ENCODE data around the gene KIF9. TPM values are rescaled to one million over a fixed set of nuclear protein-coding genes. Genes with fewer than 3 reads are reported as not detected.
"Not testable (repeated sequence)": the region's sequence is repeated elsewhere in the genome, so short reads cannot be mapped to it uniquely, and the experiment has no call there.

The KIF9 gene
- total RNA-seq, 1 donor from 2014 or later, result 19.8 TPM

DNA sequence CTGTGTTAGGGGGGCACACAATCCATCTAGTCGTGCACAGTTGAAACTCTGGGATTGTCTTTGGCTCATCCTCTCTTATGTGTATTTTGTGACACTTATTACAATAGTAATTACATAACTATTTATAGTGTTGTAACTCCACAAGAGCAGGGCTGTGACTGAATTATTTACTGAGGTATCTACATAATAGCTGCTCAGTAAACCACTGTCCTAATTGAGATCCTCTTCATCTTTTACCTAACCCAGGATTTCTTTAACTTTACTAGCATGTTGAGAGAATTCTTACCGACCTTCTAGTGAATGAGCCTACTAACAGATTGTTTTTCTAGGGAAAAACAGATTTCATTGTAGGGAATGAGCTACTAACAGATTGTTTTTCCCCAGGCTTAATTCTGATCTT is 11.2 kb upstream of the KIF9 start:
- DNase-seq (ENCODE audit: low read depth), result no peak

DNA sequence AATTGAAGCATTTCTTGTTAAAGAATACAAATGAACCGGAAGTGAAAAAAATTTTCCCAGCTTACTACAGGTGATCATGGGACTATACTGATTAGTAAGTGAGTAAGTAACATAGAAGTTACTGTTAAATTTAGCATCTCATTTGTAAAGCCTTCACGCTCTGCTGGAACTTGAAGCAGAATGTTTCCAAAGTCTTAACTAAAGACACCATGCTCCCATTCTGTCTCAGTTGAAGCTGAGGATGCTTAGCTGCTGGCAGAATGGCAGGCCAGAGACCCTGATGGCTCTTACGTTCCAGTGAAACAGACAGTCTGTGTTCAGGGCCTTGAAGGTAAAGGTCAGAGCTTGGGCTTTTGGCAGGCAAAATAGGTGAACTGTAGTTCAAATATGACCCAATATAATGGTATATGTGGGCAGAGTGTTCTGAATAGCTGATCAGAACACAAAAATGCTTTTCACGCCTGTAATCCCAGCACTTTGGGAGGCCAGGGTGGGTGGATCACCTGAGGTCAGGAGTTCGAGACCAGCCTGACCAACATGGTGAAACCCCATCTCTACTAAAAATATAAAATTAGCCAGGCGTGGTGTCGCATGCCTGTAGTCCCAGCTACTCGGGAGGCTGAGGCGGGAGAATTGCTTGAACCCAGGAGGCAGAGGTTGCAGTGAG is 9.3 kb upstream of the KIF9 start:
- peak; percentile 35 for DNase-seq (ENCODE audit: low read depth)

DNA sequence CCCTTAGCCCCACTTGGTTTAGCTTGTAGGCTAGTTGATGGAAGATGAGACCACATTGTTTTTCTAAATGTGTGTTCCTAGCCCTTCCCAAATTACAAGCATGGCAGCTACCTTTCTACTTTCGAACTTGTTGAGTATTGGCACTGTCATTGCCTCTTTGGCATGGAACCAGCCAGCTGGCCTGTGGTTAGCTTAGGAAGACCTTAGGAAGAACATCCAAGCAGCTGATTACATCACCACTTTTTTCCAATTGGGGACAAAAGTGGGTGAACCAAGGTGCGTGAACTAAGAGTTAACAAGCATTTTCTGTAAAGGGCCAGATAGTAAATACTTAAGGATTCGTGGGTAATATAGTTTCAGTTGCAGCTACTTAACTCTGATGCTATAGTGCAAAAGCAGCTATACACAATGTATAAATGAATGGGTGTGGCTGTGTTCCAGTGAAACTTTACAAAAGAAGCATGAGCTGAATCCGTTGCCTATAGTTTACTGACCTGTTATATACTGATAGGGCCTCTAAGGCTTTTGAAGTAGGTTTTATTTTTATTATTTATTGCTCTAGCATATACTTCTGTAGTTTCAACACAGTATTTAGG is 8.7 kb upstream of the KIF9 start:
- DNase-seq (ENCODE audit: low read depth), result no peak

GRCh38 chr3:47288966-47289910 is 6.6 kb upstream of the KIF9 start:
- DNase-seq (ENCODE audit: low read depth), result no peak

GRCh38 chr3:47283591-47284364 is 1.2 kb upstream of the KIF9 start:
- DNase-seq (ENCODE audit: low read depth), result no peak

DNA sequence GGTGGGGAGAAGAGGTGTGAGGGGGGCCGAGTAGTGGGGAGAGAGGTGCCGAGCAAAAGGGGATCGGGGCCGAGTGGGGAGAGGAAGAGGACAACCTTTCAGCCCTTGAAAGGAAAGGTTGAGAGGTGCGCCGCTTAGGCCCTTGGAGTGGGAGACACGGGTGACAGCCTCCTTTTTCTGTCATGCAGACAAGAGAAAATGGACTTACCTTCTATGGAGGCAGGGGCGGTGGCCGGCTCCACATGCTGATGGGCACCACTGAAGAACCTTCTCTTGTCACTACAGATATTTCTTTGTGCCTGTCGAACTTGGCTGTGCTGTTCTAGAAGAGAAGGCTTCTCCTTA is 566 bp upstream of the KIF9 start:
- DNase-seq (ENCODE audit: low read depth), result no peak

DNA sequence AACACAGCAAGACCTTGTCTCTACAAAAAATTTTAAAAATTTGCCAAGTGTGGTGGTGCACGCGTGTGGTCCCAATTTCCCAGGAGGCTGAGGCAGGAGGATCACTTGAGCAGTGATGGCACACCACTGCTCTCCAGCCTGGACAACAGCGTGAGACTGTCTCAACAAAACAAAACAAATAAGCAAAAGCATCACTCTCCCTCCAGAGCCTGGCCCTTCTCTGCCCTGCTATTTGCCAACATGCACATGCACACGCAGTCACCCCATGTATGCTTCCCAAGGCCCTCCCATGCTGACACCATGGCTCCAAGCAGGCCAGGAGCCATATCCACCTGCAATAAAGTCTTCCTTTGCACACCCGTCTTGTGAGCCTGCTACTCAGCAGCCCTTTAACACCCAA is 2.1 kb downstream of the KIF9 start:
- DNase-seq (ENCODE audit: low read depth), result no peak

- no peak for DNase-seq (ENCODE audit: low read depth)
Observed at GRCh38 chr3:47276558-47276957, 6.0 kb downstream of the KIF9 start.

DNA sequence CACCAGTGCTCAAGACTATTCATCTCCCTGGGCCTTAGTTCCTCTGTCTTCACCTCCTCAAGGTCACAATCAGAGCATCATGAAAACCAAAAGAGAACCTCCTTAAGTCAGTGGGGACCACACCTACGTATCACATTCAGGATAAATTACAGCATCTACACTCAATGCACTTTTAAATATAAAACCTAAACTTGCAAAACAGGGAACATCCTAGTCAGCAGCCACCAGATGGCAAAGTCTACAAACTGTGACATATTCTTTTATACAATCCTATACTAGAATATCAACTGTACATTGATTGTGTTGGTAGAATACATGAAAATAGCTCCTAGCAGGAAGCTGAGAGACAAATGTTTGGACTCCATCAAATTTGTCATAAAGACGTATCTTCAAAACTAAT is 7.9 kb downstream of the KIF9 start:
- DNase-seq (ENCODE audit: low read depth), result no peak

- no peak for DNase-seq (ENCODE audit: low read depth)
Observed at GRCh38 chr3:47273564-47273963, 9.0 kb downstream of the KIF9 start.

GRCh38 chr3:47270526-47270925 is 12.1 kb downstream of the KIF9 start:
- DNase-seq (ENCODE audit: low read depth), result no peak

- DNase-seq (ENCODE audit: low read depth), result no peak
Observed at GRCh38 chr3:47267490-47267824, 15.1 kb downstream of the KIF9 start.

- DNase-seq (ENCODE audit: low read depth), result peak; percentile 94
Observed at GRCh38 chr3:47266709-47267489, 15.7 kb downstream of the KIF9 start.

- no peak for DNase-seq (ENCODE audit: low read depth)
Observed at GRCh38 chr3:47265725-47266428, 16.7 kb downstream of the KIF9 start.

DNA sequence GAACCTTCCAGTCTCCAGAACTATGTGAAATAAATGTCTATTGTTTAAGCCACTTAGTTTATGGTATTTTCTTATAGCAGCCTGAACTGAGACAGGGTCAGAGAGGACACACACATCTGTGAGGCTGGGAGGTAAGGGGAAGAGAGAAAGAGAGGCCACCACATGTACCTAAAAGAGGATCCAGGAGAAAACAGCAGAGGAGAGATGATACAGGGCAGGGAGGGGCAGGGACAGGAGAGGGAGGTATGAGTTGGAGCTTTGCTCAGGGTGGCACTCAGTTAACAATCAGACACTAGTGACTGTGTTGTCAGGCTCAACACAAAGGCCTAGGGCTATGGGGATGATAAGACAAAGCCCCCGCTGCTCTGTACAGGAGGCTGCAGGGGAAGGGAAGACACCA is 17.6 kb downstream of the KIF9 start:
- no peak for DNase-seq (ENCODE audit: low read depth)

DNA sequence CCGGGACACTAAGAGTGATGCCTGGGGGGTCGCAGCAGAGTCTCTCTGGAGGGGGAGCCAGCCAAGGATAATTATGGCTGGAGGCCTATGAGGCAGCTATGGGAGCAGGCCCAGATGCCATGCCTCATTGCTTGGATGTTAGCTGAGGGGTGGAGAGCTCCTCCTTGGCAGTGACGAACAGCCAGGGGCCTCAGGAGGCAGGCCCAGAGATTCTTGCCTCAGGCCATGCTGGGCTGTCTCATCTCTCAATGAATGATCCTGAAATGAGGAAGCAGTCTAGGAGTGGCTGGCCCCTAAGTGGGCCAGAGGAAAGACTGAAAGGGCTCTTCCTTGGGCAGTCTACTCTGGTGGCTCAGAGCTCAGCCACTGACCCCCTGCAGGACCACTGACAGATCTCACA is 21.3 kb downstream of the KIF9 start:
- peak; percentile 25 for DNase-seq (ENCODE audit: low read depth)

DNA sequence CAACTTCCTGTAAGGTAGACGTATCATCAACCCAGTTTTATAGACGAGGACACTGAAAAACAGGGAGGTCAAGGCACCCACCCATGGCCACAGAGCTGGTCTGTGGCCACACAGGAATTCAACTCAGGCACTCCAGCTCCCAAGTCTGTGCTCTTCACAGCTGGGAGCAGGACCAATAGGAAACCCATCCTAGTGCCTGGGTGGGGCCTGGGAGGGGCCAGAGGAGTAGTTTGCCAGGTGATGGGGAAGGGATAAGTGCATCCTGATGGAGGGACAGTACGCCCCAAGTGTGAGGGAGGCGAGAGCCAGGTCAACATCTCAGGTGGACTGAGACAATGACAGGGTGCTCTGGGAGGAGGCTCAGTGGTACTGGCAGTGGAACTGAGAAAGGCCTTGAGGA is 22.0 kb downstream of the KIF9 start:
- DNase-seq (ENCODE audit: low read depth), result no peak

DNA sequence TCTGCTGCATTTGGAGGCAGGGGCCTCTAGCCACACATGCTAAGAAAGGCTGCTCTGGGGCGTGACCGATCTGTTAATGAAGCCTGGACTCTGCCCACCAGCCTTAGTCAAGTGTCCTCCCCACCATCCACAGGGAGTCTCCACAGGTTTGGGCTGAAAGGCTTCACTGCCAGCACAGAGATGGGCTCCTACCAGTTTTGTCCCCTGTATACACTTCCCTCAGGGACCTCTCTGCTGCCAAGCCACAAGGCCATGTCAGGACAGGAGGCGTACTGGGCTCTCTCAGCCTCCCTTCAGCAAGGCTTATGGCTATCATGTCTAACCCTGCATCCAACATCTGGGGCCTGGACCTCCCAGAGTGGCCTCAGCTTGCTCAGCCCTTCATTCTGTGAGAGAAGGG is 23.5 kb downstream of the KIF9 start:
- DNase-seq (ENCODE audit: low read depth), result no peak

GRCh38 chr3:47256331-47256730 is 26.3 kb downstream of the KIF9 start:
- DNase-seq (ENCODE audit: low read depth), result not testable (repeated sequence)

GRCh38 chr3:47251689-47252088 is 30.9 kb downstream of the KIF9 start:
- DNase-seq (ENCODE audit: low read depth), result no peak

DNA sequence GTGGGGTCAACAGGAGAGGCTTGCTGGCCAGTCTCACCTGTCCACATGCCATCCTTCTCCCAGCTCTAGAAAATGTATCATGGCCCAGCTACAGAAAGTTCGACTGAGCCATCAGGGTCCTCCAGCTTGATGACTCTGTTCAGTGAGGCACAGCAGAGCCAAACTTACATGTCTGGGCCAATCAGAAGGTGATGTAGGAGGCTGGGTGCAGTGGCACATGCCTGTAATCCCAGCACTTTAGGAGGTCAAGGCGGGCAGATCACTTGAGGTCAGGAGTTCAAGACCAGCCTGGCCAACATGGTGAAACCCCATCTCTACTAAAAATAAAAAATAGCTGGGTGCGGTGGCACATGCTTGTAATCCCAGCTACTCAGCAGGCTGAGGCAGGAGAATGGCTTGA is 31.5 kb downstream of the KIF9 start:
- DNase-seq (ENCODE audit: low read depth), result not testable (repeated sequence)

Data from renal cortical epithelial cell (primary cell).